Spleen (tissue), 7 donors: ENCODE data around the gene OR7G2.

ENCODE experiments used
- CTCF ChIP-seq, 11 experiments: fragments of 200-600 bp in 7 of 11; fragments of 450-650 bp in 4 of 11; sonication (generic) in 4 of 11; IDR thresholded peaks in 8 of 11; conservative IDR thresholded peaks in 3 of 11; 1 replicate in 7 of 11; 2 replicates in 4 of 11; pipeline versions ENCODE4 v1.4.0 to v1.8.0; 2016 to 2021; ENCODE audit warnings: antibody characterized with exemption in 11 of 11, inconsistent platforms in 4 of 11, mild to moderate bottlenecking in 1 of 11
- POLR2A ChIP-seq, 3 donors: fragments of 450-650 bp; IDR thresholded peaks; one replicate each; pipeline ENCODE4 v1.5.1; 2017; ENCODE audit warnings: antibody characterized with exemption in 3 of 3, mild to moderate bottlenecking in 1 of 3
- donor health status: DM: no; HTN: no; CAD: no; lungs with moderate emphysema.
- donor health status: DM: no; HTN: no; CAD: no.
- donor health status: DM: no; HTN: no; CAD: no.

GRCh38 chr19:9065457-9066014 is 41.7 kb downstream of the OR7G2 start:
- TF ChIP-seq CTCF (IDR thresholded peaks at IDR 0.05 in 8 of 11, conservative IDR thresholded peaks at IDR 0.05 in 3 of 11), result no peak
- TF ChIP-seq POLR2A (IDR thresholded peaks at IDR 0.05), result no peak
